GM12891 (cell line): ENCODE results near the gene ATP13A2.

Source experiments
- PAX5 ChIP-seq: IDR thresholded peaks from 2 replicates; pipeline ENCODE4 v1.6.1; 2011; ENCODE audit warnings: low read length, moderate library complexity, mild to moderate bottlenecking; ENCODE audit not compliant: insufficient read depth, severe bottlenecking
- POLR2AphosphoS5 ChIP-seq: IDR thresholded peaks from 2 replicates; pipeline ENCODE4 v1.6.1; 2011; ENCODE audit warnings: low read depth, low read length, control low read depth

DNA sequence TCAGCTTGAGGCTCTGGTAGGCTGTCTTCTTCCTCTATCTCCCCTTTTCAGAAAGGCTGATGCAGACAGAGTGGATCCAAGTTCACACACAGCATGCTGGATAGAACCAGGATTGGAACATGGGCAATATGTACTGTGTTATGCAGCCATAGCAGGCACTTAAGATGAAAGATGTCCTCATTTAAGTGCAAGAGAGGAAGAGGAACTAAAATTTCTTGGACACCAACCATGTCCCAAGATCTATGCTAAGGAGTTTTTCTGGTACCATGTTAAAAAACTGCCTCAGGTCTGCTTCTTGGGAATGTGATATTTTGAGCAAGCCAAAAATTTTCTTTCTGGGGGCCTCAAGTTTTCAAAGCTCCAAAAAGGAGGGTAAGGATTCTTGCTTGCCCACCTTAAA lies 40.9 kb upstream of the ATP13A2 start:
- no peak for TF ChIP-seq POLR2AphosphoS5
- TF ChIP-seq PAX5: no peak
